K562 (cell line): ENCODE results near the gene SNRNP70. TPM values are rescaled to one million over a fixed set of nuclear protein-coding genes. Genes with fewer than 3 reads are reported as not detected.

Experiments used
- ARHGAP35 ChIP-seq: fragments of 450-650 bp; IDR thresholded peaks from 2 replicates; pipeline ENCODE4 v1.6.1; 2018; ENCODE audit not compliant: partially characterized antibody
- ATF6 ChIP-seq: sonication (generic); formaldehyde crosslinking; IDR thresholded peaks from 2 replicates; pipeline ENCODE4 v1.4.0; 2020; ENCODE audit warnings: mild to moderate bottlenecking, missing genetic modification reagents
- BRF1 ChIP-seq: IDR thresholded peaks from 3 replicates; pipeline ENCODE4 v1.6.1; 2011; ENCODE audit warnings: borderline replicate concordance, mild to moderate bottlenecking; ENCODE audit not compliant: insufficient read length; ENCODE audit errors: extremely low read depth
- CREB1 ChIP-seq, 2 experiments: sonication (generic) in 1 of 2; formaldehyde crosslinking in 1 of 2; IDR thresholded peaks; 2 replicates each; pipeline versions ENCODE4 v1.6.1 to v1.8.0; 2012 to 2022; ENCODE audit warnings: inconsistent platforms in 1 of 2, mild to moderate bottlenecking in 1 of 2, missing genetic modification reagents in 1 of 2, moderate library complexity in 1 of 2
- CTBP1 ChIP-seq: fragments of 450-650 bp; IDR thresholded peaks from 2 replicates; pipeline ENCODE4 v1.6.1; 2016; ENCODE audit warnings: borderline replicate concordance
- FOXJ3 ChIP-seq: sonication (generic); formaldehyde crosslinking; IDR thresholded peaks from 2 replicates; pipeline ENCODE4 v1.4.0; 2020; ENCODE audit warnings: mild to moderate bottlenecking, missing genetic modification reagents
- GABPB2 ChIP-seq: fragments of 250-450 bp; sonication (Bioruptor Pico); conservative IDR thresholded peaks from 2 replicates; pipeline ENCODE4 v1.5.1; 2021; ENCODE audit warnings: mild to moderate bottlenecking
- LCOR ChIP-seq: sonication (generic); formaldehyde crosslinking; IDR thresholded peaks from 2 replicates; pipeline ENCODE4 v1.8.0; 2022; ENCODE audit warnings: mild to moderate bottlenecking, missing genetic modification reagents
- MAZ ChIP-seq, 2 experiments: fragments of 450-650 bp in 1 of 2; sonication (generic) in 1 of 2; formaldehyde crosslinking; IDR thresholded peaks in 1 of 2; conservative IDR thresholded peaks in 1 of 2; 2 replicates each; pipeline versions ENCODE4 v1.4.0 to v1.5.0; 2020; ENCODE audit warnings: mild to moderate bottlenecking in 1 of 2, missing genetic modification reagents in 1 of 2
- MEF2D ChIP-seq: conservative IDR thresholded peaks from 2 replicates; pipeline ENCODE4 v1.6.1; 2016; ENCODE audit warnings: low read depth, missing genetic modification characterization, missing compliant biosample characterization
- MTA2 ChIP-seq: fragments of 450-650 bp; IDR thresholded peaks from 2 replicates; pipeline ENCODE4 v1.6.1; 2016; ENCODE audit warnings: low read depth
- PHF20 ChIP-seq: fragments of 450-650 bp; IDR thresholded peaks from 2 replicates; pipeline ENCODE4 v1.6.1; 2018; ENCODE audit not compliant: partially characterized antibody
- SAP30 ChIP-seq: fragments of 200-600 bp; sonication (generic); IDR thresholded peaks from 2 replicates; pipeline ENCODE4 v1.6.1; 2012; ENCODE audit warnings: borderline replicate concordance, low read depth, mild to moderate bottlenecking, moderate library complexity, low read length, control low read depth, inconsistent platforms; ENCODE audit not compliant: insufficient read depth, poor library complexity, severe bottlenecking
- SIN3A ChIP-seq, 2 experiments: fragments of 150-350 bp in 1 of 2; IDR thresholded peaks; 2 replicates each; pipeline ENCODE4 v1.6.1; 2011 to 2016; ENCODE audit warnings: borderline replicate concordance in 2 of 2, low read depth in 2 of 2, low read length in 2 of 2, mild to moderate bottlenecking in 2 of 2, moderate library complexity in 2 of 2; ENCODE audit not compliant: control insufficient read depth in 1 of 2
- SP1 ChIP-seq: sonication (generic); formaldehyde crosslinking; IDR thresholded peaks from 2 replicates; pipeline ENCODE4 v1.8.1; 2022; ENCODE audit warnings: mild to moderate bottlenecking, missing genetic modification reagents
- SRSF1 ChIP-seq: fragments of 200-400 bp; formaldehyde crosslinking; IDR thresholded peaks from 2 replicates; pipeline ENCODE4 v1.6.1; 2017; ENCODE audit warnings: mild to moderate bottlenecking, low read depth, low read length, moderate library complexity
- STAT6 ChIP-seq: sonication (generic); formaldehyde crosslinking; IDR thresholded peaks from 2 replicates; pipeline ENCODE4 v1.8.1; 2023; ENCODE audit warnings: mild to moderate bottlenecking, missing genetic modification reagents
- SUPT5H ChIP-seq: fragments of 450-650 bp; IDR thresholded peaks from 2 replicates; pipeline ENCODE4 v1.6.1; 2016
- TCF3 ChIP-seq: sonication (generic); formaldehyde crosslinking; IDR thresholded peaks from 2 replicates; pipeline ENCODE4 v1.4.0; 2020; ENCODE audit warnings: mild to moderate bottlenecking, missing genetic modification reagents
- TOE1 ChIP-seq, 2 experiments: fragments of 450-650 bp in 1 of 2; sonication (generic) in 1 of 2; formaldehyde crosslinking in 1 of 2; IDR thresholded peaks; 2 replicates each; pipeline versions ENCODE4 v1.7.1 to v1.8.0; 2016 to 2022; ENCODE audit warnings: borderline replicate concordance in 2 of 2, mild to moderate bottlenecking in 2 of 2, antibody characterized with exemption in 1 of 2, inconsistent platforms in 1 of 2, low read depth in 1 of 2, missing genetic modification reagents in 1 of 2, moderate library complexity in 1 of 2
- ZC3H8 ChIP-seq: fragments of 450-650 bp; IDR thresholded peaks from 2 replicates; pipeline ENCODE4 v1.6.1; 2017
- ZEB2 ChIP-seq: fragments of 450-650 bp; IDR thresholded peaks from 2 replicates; pipeline ENCODE4 v1.6.1; 2016
- ZFP1 ChIP-seq: fragments of 450-650 bp; formaldehyde crosslinking; IDR thresholded peaks from 2 replicates; pipeline ENCODE4 v1.4.0; 2020; ENCODE audit warnings: mild to moderate bottlenecking, mixed read lengths
- polyA plus RNA-seq, 8 experiments: library from polyadenylated mRNA; depleted of rRNA in 4 of 8; stranded (reverse) in 5 of 8; unstranded in 3 of 8; fragments of >200 nt; fragmentation: Nextera tagmentation in 2 of 8; fragmentation: Illumina TruSeq in 1 of 8; extraction: Ambion mirVana in 2 of 8; extraction: Trizol in 1 of 8; gene quantifications; 2 replicates each; pipeline versions ENCODE4 v1.2.1 to v1.2.3, GENCODE V29; 2011 to 2014; ENCODE audit warnings: inconsistent platforms in 1 of 8, missing spikeins in 1 of 8
- total RNA-seq, 7 experiments: library from RNA; depleted of rRNA in 6 of 7; stranded (reverse); fragments of >200 nt in 6 of 7; fragmentation: Illumina TruSeq in 2 of 7; extraction: Trizol in 2 of 7; gene quantifications; 2 replicates each; pipeline versions ENCODE4 v1.2.1 to v1.2.3, GENCODE V29; 2011 to 2021; ENCODE audit warnings: low replicate concordance in 1 of 7

Gene SNRNP70
- total and polyA plus RNA-seq, 9 of the 15 experiments (the other 6 are each of a cell fraction or from before 2014, with no cell fraction given): 2.8 to 496 (median 136) TPM

GRCh38 chr19:49151267-49152118, 66.2 kb downstream of the SNRNP70 start (continued):
- no peak for TF ChIP-seq STAT6 (CRISPR knock-in tag)
- TF ChIP-seq SUPT5H: 0 out of 2 replicates have a peak, but pooled peaks have one; percentile 48
- peak; percentile 25; the same call in 1 of the 2 replicates for TF ChIP-seq TCF3 (CRISPR knock-in tag)
- peak; percentile 18; the same call in 1 of the 2 replicates for TF ChIP-seq MTA2
- 0 out of 2 replicates have a peak, but pooled peaks have one; percentile 35 for TF ChIP-seq TOE1 (IDR thresholded peaks at IDR 0.05; ENCODE audit: borderline replicate concordance)
- no peak for TF ChIP-seq TOE1 (CRISPR knock-in tag; IDR thresholded peaks at IDR 0.05; ENCODE audit: borderline replicate concordance, low read depth)
- peak; percentile 26 to 54; a peak in 2 of 4 replicates for TF ChIP-seq MAZ (CRISPR knock-in tag; conservative IDR thresholded peaks at IDR 0.05 in 1 of 2, IDR thresholded peaks at IDR 0.05 in 1 of 2)
- no peak for TF ChIP-seq GABPB2 (CRISPR knock-in tag)
- TF ChIP-seq SP1 (CRISPR knock-in tag): peak; percentile 92
- TF ChIP-seq CREB1 (IDR thresholded peaks at IDR 0.05): peak; percentile 25; the same call in 1 of the 2 replicates
- peak; percentile 46; the same call in 1 of the 2 replicates for TF ChIP-seq CREB1 (CRISPR knock-in tag; IDR thresholded peaks at IDR 0.05)
- TF ChIP-seq MEF2D (tag): 0 out of 2 replicates have a peak, but pooled peaks have one; percentile 31
- peak; percentile 31 for TF ChIP-seq PHF20
- peak; percentile 66; the same call in 1 of the 2 replicates for TF ChIP-seq LCOR (CRISPR knock-in tag)
- no peak for TF ChIP-seq ZFP1
- 0 out of 2 replicates have a peak, but pooled peaks have one; percentile 67 for TF ChIP-seq ATF6 (CRISPR knock-in tag)
- no peak for TF ChIP-seq ZC3H8
- TF ChIP-seq SRSF1: no peak
- TF ChIP-seq SIN3A (IDR thresholded peaks at IDR 0.05; ENCODE audit: borderline replicate concordance in 2 of 2, control insufficient read depth in 1 of 2, low read depth in 2 of 2, low read length in 2 of 2): peak; percentile 76 to 94; a peak in 3 of 4 replicates
- TF ChIP-seq FOXJ3 (CRISPR knock-in tag): no peak
- no peak for TF ChIP-seq ARHGAP35
- no peak for TF ChIP-seq BRF1
- peak; percentile 83 for TF ChIP-seq SAP30
- peak; percentile 91 for TF ChIP-seq ZEB2
- TF ChIP-seq CTBP1: peak; percentile 84; the same call in 1 of the 2 replicates
